Brain microvascular endothelial cell (primary cell): ENCODE data around the gene FHIP1A.

Experiments used
- DNase-seq: peaks from one replicate; pipeline ENCODE4 v3.0.0-alpha.2; 2020
- H3K27ac ChIP-seq: fragments of 250-450 bp; sonication (Bioruptor Pico); 2 replicates; pipeline ENCODE4 v1.5.1; 2020; ENCODE audit warnings: mild to moderate bottlenecking, moderate library complexity
- H3K27me3 ChIP-seq: fragments of 250-450 bp; sonication (Bioruptor Pico); replicated peaks from 2 replicates; pipeline ENCODE4 v1.5.1; 2020; ENCODE audit warnings: mild to moderate bottlenecking
- H3K36me3 ChIP-seq: fragments of 250-450 bp; sonication (Bioruptor Pico); replicated peaks from 2 replicates; pipeline ENCODE4 v1.5.1; 2020; ENCODE audit warnings: mild to moderate bottlenecking
- H3K4me3 ChIP-seq: 2 replicates; pipeline ENCODE4 v1.5.1; 2011; ENCODE audit warnings: low read depth, mild to moderate bottlenecking, control low read depth, low read length, moderate library complexity
- CTCF ChIP-seq: IDR thresholded peaks from 2 replicates; pipeline ENCODE4 v1.5.1; 2011; ENCODE audit warnings: low read depth, mild to moderate bottlenecking, moderate library complexity, low read length, control low read depth, inconsistent platforms; ENCODE audit errors: missing control alignments
- in situ Hi-C: cut with HindIII; loops from 2 replicates; pipeline ENCODE4 v1.10.0; 2017; ENCODE audit warnings: low sequenced_read_pairs, low pct_ligation_motif_present

The FHIP1A gene

GRCh38 chr4:151443752-151444151 lies 34.8 kb downstream of the FHIP1A start:
- in situ Hi-C loops, result no loop called here
- no peak overlapping the region for H3K4me3 ChIP-seq
- no peak for TF ChIP-seq CTCF
- no peaks in the 10 kb centered on the region for H3K27me3 ChIP-seq
- no peak overlapping the region for H3K27ac ChIP-seq
- H3K36me3 ChIP-seq, result no peaks in the 10 kb centered on the region
- DNase-seq, result no peak

- no peak for DNase-seq
- no peak for TF ChIP-seq CTCF
- no peak overlapping the region for H3K27ac ChIP-seq
- in situ Hi-C loops, result no loop called here
- no peaks in the 10 kb centered on the region for H3K36me3 ChIP-seq
- no peak overlapping the region for H3K4me3 ChIP-seq
- no peaks in the 10 kb centered on the region for H3K27me3 ChIP-seq
Observed at GRCh38 chr4:151446208-151446607, 37.2 kb downstream of the FHIP1A start.

- H3K27ac ChIP-seq, result no peak overlapping the region
- no peak for TF ChIP-seq CTCF
- no peaks in the 10 kb centered on the region for H3K36me3 ChIP-seq
- in situ Hi-C loops, result no loop called here
- H3K4me3 ChIP-seq, result no peak overlapping the region
- no peaks in the 10 kb centered on the region for H3K27me3 ChIP-seq
- no peak for DNase-seq
Observed at GRCh38 chr4:151454513-151454912, 45.5 kb downstream of the FHIP1A start.

- no peak for DNase-seq
- in situ Hi-C loops, result no loop called here
- H3K4me3 ChIP-seq, result no peak overlapping the region
- no peak overlapping the region for H3K27ac ChIP-seq
- TF ChIP-seq CTCF, result no peak
- no peaks in the 10 kb centered on the region for H3K27me3 ChIP-seq
- H3K36me3 ChIP-seq, result no peaks in the 10 kb centered on the region
Observed at GRCh38 chr4:151455212-151455611, 46.2 kb downstream of the FHIP1A start.

- TF ChIP-seq CTCF, result no peak
- H3K27ac ChIP-seq, result no peak overlapping the region
- H3K36me3 ChIP-seq, result no peaks in the 10 kb centered on the region
- in situ Hi-C loops, result no loop called here
- no peaks in the 10 kb centered on the region for H3K27me3 ChIP-seq
- no peak for DNase-seq
- no peak overlapping the region for H3K4me3 ChIP-seq
Observed at GRCh38 chr4:151458148-151458547, 49.2 kb downstream of the FHIP1A start.
